IMR-90 (cell line): ENCODE data around the gene IRAK1. TPM values are rescaled to one million over a fixed set of nuclear protein-coding genes. Genes with fewer than 3 reads are reported as not detected.
"Not testable (repeated sequence)": the region's sequence is repeated elsewhere in the genome, so short reads cannot be mapped to it uniquely, and the experiment has no call there.

Source experiments
- ATAC-seq: fragments of 200-7000 bp; cut with Tn5 transposase; 2 replicates; pipeline ENCODE4 v1.9.1; 2020; ENCODE audit warnings: low read depth, mild to moderate bottlenecking, moderate library complexity
- BruUV-seq: library from RNA; stranded (reverse); fragments of 400-500 nt; replicated peaks from 2 replicates; lab custom pipeline; 2021; lab: Mats Ljungman, UMichigan
- CTCF ChIA-PET: fragments of 300-600 bp; formaldehyde crosslinking; extraction: SDS; loops from one replicate; lab custom pipeline; 2021; ENCODE audit warnings: antibody characterized with exemption; lab: Yijun Ruan, JAX
- POLR2A ChIA-PET: fragments of 300-600 bp; sonication (Branson Sonifier 250); formaldehyde crosslinking; loops from one replicate; lab custom pipeline; 2022; ENCODE audit warnings: antibody characterized with exemption; ENCODE audit not compliant: unreplicated experiment; lab: Charles Lee
- DNase-seq: peaks from one replicate; pipeline ENCODE4 v3.0.0; 2013
- H2AFZ ChIP-seq: replicated peaks from 2 replicates; pipeline ENCODE3; 2013; ENCODE audit warnings: low read length, mild to moderate bottlenecking; ENCODE audit not compliant: poor library complexity
- H2AK5ac ChIP-seq: 2 replicates; pipeline ENCODE4 v1.6.1; 2013; ENCODE audit warnings: low read depth, low read length, inconsistent platforms
- H2AK9ac ChIP-seq: replicated peaks from 2 replicates; pipeline ENCODE3; 2013; ENCODE audit warnings: mild to moderate bottlenecking, low read depth, low read length, moderate library complexity; ENCODE audit not compliant: poor library complexity
- H2BK120ac ChIP-seq: 2 replicates; pipeline ENCODE4 v1.6.1; 2013; ENCODE audit warnings: low read depth, low read length, inconsistent platforms
- H2BK15ac ChIP-seq: 3 replicates; pipeline ENCODE4 v1.6.1; 2013; ENCODE audit warnings: low read depth, low read length, inconsistent platforms
- H2BK20ac ChIP-seq: 2 replicates; pipeline ENCODE4 v1.6.1; 2013; ENCODE audit warnings: low read depth, mild to moderate bottlenecking, inconsistent platforms, low read length, moderate library complexity
- H2BK5ac ChIP-seq: 2 replicates; pipeline ENCODE4 v1.6.1; 2013; ENCODE audit warnings: mild to moderate bottlenecking, low read depth, low read length, inconsistent platforms; ENCODE audit not compliant: poor library complexity, severe bottlenecking
- H3K14ac ChIP-seq: replicated peaks from 2 replicates; pipeline ENCODE4 v1.6.1; 2013; ENCODE audit warnings: low read depth, low read length, inconsistent platforms
- H3K18ac ChIP-seq: 2 replicates; pipeline ENCODE4 v1.6.1; 2013; ENCODE audit warnings: low read depth, low read length, control low read depth
- H3K23ac ChIP-seq: 2 replicates; pipeline ENCODE4 v1.6.1; 2013; ENCODE audit warnings: low read depth, low read length, inconsistent platforms
- H3K27ac ChIP-seq: 2 replicates; pipeline ENCODE4 v1.5.1; 2013; ENCODE audit warnings: mild to moderate bottlenecking, control low read depth, low read length; ENCODE audit not compliant: insufficient read depth
- H3K27me3 ChIP-seq: 2 replicates; pipeline ENCODE4 v1.6.1; 2013; ENCODE audit warnings: low read length; ENCODE audit not compliant: control insufficient read depth, insufficient read depth
- H3K36me3 ChIP-seq: 2 replicates; pipeline ENCODE4 v1.6.1; 2013; ENCODE audit warnings: low read length, mixed read lengths; ENCODE audit not compliant: control insufficient read depth, insufficient read depth
- H3K4ac ChIP-seq: 2 replicates; pipeline ENCODE4 v1.6.1; 2013; ENCODE audit warnings: low read depth, low read length, inconsistent platforms
- H3K4me1 ChIP-seq: 2 replicates; pipeline ENCODE4 v1.6.1; 2013; ENCODE audit warnings: low read length, mixed read lengths; ENCODE audit not compliant: control insufficient read depth, insufficient read depth
- H3K4me2 ChIP-seq: 2 replicates; pipeline ENCODE4 v1.6.1; 2013; ENCODE audit warnings: low read depth, mild to moderate bottlenecking, control low read depth, low read length, moderate library complexity
- H3K4me3 ChIP-seq: 2 replicates; pipeline ENCODE4 v1.5.1; 2013; ENCODE audit warnings: low read depth, mild to moderate bottlenecking, control low read depth, low read length, moderate library complexity; ENCODE audit not compliant: insufficient read depth
- H3K56ac ChIP-seq: 2 replicates; pipeline ENCODE4 v1.6.1; 2013; ENCODE audit warnings: low read length, inconsistent platforms; ENCODE audit not compliant: insufficient read depth; ENCODE audit errors: extremely low read depth
- H3K79me1 ChIP-seq, 2 experiments: 2 replicates each; pipeline ENCODE4 v1.6.1; 2013; ENCODE audit warnings: low read length in 2 of 2, inconsistent platforms in 1 of 2, low read depth in 1 of 2
- H3K9ac ChIP-seq: 2 replicates; pipeline ENCODE4 v1.6.1; 2013; ENCODE audit warnings: low read depth, low read length, control low read depth
- H3K9me1 ChIP-seq: 2 replicates; pipeline ENCODE4 v1.6.1; 2013; ENCODE audit warnings: low read length, inconsistent platforms; ENCODE audit not compliant: insufficient read depth
- H3K9me3 ChIP-seq: 2 replicates; pipeline ENCODE4 v1.6.1; 2013; ENCODE audit warnings: low read length; ENCODE audit not compliant: control insufficient read depth, insufficient read depth
- H4K20me1 ChIP-seq: 2 replicates; pipeline ENCODE4 v1.6.1; 2013; ENCODE audit warnings: low read length, inconsistent platforms; ENCODE audit not compliant: insufficient read depth
- H4K5ac ChIP-seq: 2 replicates; pipeline ENCODE4 v1.6.1; 2013; ENCODE audit warnings: mild to moderate bottlenecking, low read depth, low read length, control low read depth
- H4K8ac ChIP-seq, 2 experiments: 2 replicates each; pipeline ENCODE4 v1.6.1; 2013; ENCODE audit warnings: low read depth in 2 of 2, low read length in 2 of 2, control low read depth in 1 of 2, inconsistent platforms in 1 of 2
- H4K91ac ChIP-seq: 2 replicates; pipeline ENCODE4 v1.6.1; 2013; ENCODE audit warnings: low read depth, low read length, inconsistent platforms; ENCODE audit not compliant: insufficient read depth
- POLR2A ChIP-seq: IDR thresholded peaks from 2 replicates; pipeline ENCODE4 v1.6.1; 2012; ENCODE audit warnings: mild to moderate bottlenecking, low read depth, low read length
- WGBS, 2 experiments: methylation state at CpG; one replicate each; pipeline versions ENCODE4 v1.1.5 to v1.1.7; 2013; ENCODE audit warnings: missing lambda C conversion rate in 2 of 2; ENCODE audit not compliant: insufficient read length in 1 of 2; ENCODE audit errors: extremely low coverage in 2 of 2; 5-methylcytosine and 5-hydroxymethylcytosine counted together
- dilution Hi-C: fragments of 300-500 bp; cut with HindIII; formaldehyde crosslinking; loops from one replicate; pipeline ENCODE4 v1.14.3; 2018; ENCODE audit warnings: low sequenced_read_pairs; ENCODE audit not compliant: unreplicated experiment
- in situ Hi-C: fragments of 300-500 bp; cut with MboI; formaldehyde crosslinking; loops from 3 replicates; pipeline ENCODE4 v1.14.3; 2019; ENCODE audit warnings: low sequenced_read_pairs, inconsistent platforms, mixed read lengths
- intact Hi-C: fragments of 100-400 bp; cut with micrococcal nuclease; formaldehyde crosslinking; loops from 2 replicates; pipeline ENCODE4 v1.10.0; 2022
- polyA plus RNA-seq, 3 experiments: library from polyadenylated mRNA; depleted of rRNA; stranded (reverse); fragments of >200 nt; gene quantifications; 2 replicates each; pipeline ENCODE4 v1.2.3, GENCODE V29; 2012; ENCODE audit warnings: low replicate concordance in 1 of 3
- total RNA-seq: library from RNA; depleted of rRNA; stranded (reverse); fragments of >200 nt; gene quantifications from 2 replicates; pipeline ENCODE4 v1.2.3, GENCODE V29; 2012
- TF ChIP-seq, protein P1 (sequence below): fragments of 150-350 bp; IDR thresholded peaks from 2 replicates; pipeline ENCODE4 v1.6.1; 2017; ENCODE audit warnings: mild to moderate bottlenecking, antibody characterized with exemption, low read length, low read depth

IRAK1 gene
- total and polyA plus RNA-seq, 2 of the 4 experiments (the other 2 are of a cell fraction) = 33.3 to 50.2 TPM

DNA sequence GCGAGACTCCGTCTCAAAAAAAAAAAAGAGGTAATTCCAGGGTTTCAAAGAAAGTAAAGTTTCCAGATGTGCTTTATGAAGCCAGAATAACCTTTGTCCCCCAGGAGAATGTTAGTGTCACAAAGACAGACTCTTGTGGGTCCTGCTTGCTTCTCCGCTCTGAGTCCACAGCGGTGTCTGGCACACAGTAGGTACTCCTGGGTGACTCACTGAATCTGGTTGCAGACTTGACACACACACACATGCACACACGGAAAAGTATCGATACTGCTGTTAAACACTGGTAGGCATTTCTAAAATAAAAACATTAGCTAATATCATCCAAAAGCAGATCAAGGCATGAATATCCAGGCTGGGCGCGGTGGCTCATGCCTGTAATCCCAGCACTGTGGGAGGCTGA lies 24.2 kb downstream of the IRAK1 start:
- 96% methylated on average over 4 of the region's 8 CpGs; no CpG with 5 or more reads in 1 of the 2 experiments for WGBS, 2 experiments
- CTCF ChIA-PET = no interaction called here
- H3K4ac ChIP-seq = no peak overlapping the region
- no peaks in the 10 kb centered on the region; the same call in 1 of the 2 replicates for H3K27me3 ChIP-seq
- dilution Hi-C loops = no loop called here
- H3K36me3 ChIP-seq = no peaks in the 10 kb centered on the region
- no peak overlapping the region for H3K4me2 ChIP-seq
- H3K9me1 ChIP-seq = no peaks in the 10 kb centered on the region
- H3K27ac ChIP-seq = no peak overlapping the region
- POLR2A ChIA-PET = no interaction called here
- H3K9ac ChIP-seq = no peak overlapping the region
- TF ChIP-seq POLR2A = no peak
- TF ChIP-seq, protein P1, sequence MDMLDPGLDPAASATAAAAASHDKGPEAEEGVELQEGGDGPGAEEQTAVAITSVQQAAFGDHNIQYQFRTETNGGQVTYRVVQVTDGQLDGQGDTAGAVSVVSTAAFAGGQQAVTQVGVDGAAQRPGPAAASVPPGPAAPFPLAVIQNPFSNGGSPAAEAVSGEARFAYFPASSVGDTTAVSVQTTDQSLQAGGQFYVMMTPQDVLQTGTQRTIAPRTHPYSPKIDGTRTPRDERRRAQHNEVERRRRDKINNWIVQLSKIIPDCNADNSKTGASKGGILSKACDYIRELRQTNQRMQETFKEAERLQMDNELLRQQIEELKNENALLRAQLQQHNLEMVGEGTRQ = no peak
- no peak overlapping the region for H3K4me3 ChIP-seq
- H2BK5ac ChIP-seq = no peak overlapping the region
- ATAC-seq = no peak
- no peaks in the 10 kb centered on the region for H3K79me1 ChIP-seq
- H2BK20ac ChIP-seq = no peak overlapping the region
- no peaks in the 10 kb centered on the region for H4K20me1 ChIP-seq
- DNase-seq = no peak
- H3K14ac ChIP-seq = no peak overlapping the region
- H2BK15ac ChIP-seq = no peak overlapping the region
- no peak overlapping the region for H3K56ac ChIP-seq
- no peak overlapping the region for H3K23ac ChIP-seq
- H2BK120ac ChIP-seq = no peak overlapping the region
- intact Hi-C loops = no loop called here
- H3K18ac ChIP-seq = no peak overlapping the region
- H2AK9ac ChIP-seq = no peak overlapping the region
- H4K8ac ChIP-seq = no peak overlapping the region
- in situ Hi-C loops = no loop called here
- no peak overlapping the region for H4K5ac ChIP-seq
- H3K4me1 ChIP-seq = no peaks in the 10 kb centered on the region
- no peak overlapping the region for H4K91ac ChIP-seq
- no TSS peak for BruUV-seq
- no peak overlapping the region for H2AK5ac ChIP-seq
- no peak overlapping the region for H2AFZ ChIP-seq
- H3K9me3 ChIP-seq = no peaks in the 10 kb centered on the region

DNA sequence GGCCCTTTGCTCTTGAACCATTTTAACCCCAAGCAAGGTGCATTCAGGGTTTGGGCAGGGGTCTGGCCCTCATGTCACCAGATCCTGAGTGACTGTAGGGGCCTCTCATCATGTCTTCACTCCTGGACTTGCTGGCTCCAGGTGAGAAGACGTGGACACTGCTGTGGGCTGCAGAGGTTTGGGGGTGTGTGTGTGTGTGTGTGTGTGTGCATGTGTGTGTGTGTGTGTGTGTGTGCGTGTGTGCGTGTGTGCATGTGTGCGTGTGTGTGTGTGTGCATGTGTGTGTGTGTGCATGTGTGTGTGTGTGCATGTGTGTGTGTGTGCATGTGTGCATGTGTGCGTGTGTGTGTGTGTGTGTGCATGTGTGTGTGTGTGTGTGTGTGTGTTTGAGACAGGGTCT lies 25.3 kb downstream of the IRAK1 start:
- ATAC-seq, H2AK9ac ChIP-seq, BruUV-seq, H3K4me3 ChIP-seq, H3K4me2 ChIP-seq, CTCF ChIA-PET, H2AFZ ChIP-seq, H2BK15ac ChIP-seq, H3K56ac ChIP-seq, H2BK5ac ChIP-seq, H3K18ac ChIP-seq, H3K36me3 ChIP-seq, H3K9me1 ChIP-seq, H4K5ac ChIP-seq, H2BK20ac ChIP-seq, H3K4ac ChIP-seq, H3K27ac ChIP-seq, H3K79me1 ChIP-seq, H3K27me3 ChIP-seq, H3K9me3 ChIP-seq, DNase-seq, H3K14ac ChIP-seq, H2AK5ac ChIP-seq, H4K8ac ChIP-seq, POLR2A ChIA-PET, H3K23ac ChIP-seq, H3K9ac ChIP-seq, H4K91ac ChIP-seq, in situ Hi-C loops, H2BK120ac ChIP-seq, intact Hi-C loops, H4K20me1 ChIP-seq, dilution Hi-C loops, H3K4me1 ChIP-seq: not testable (repeated sequence)
- WGBS, 2 experiments = no CpG with 5 or more reads among the region's 5 CpGs
